HG03442 (cell line): ENCODE measurements around the gene MCM5.
"Not testable (repeated sequence)": the region's sequence is repeated elsewhere in the genome, so short reads cannot be mapped to it uniquely, and the experiment has no call there.

Experiments used
- ATAC-seq: cut with Tn5 transposase; IDR thresholded peaks from one replicate; pipeline ENCODE4 v1.9.1; 2021; ENCODE audit warnings: mild to moderate bottlenecking, moderate library complexity; ENCODE audit not compliant: unreplicated experiment

Gene MCM5

GRCh38 chr22:35467681-35468434, 67.9 kb downstream of the MCM5 start:
- no peak for ATAC-seq

GRCh38 chr22:35470903-35471321, 71.0 kb downstream of the MCM5 start:
- no peak for ATAC-seq

GRCh38 chr22:35471566-35471965, 71.6 kb downstream of the MCM5 start:
- not testable (repeated sequence) for ATAC-seq

- no peak for ATAC-seq
These were observed 72.5 kb downstream of the MCM5 start for GRCh38 chr22:35472488-35472887.

DNA sequence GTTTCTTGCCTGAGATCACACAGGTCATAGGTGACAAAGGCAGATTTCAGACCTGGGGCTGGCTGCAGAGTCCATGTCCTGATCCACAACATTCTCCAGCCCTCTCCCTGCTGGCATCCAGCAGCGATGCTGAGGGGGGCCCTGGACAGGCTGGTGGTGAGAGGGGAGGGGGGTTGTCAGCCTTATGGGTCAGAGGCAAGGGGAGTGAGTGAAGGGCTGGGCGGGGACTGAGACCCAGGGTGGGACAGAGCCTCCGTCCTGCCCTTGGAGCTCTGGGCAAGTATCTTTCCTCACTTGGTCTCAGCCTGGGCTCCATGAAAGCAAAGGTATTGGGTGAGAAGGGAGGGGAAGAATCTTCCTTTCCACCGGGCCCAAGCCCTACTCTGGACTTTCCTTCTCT, 74.0 kb downstream of the MCM5 start:
- no peak for ATAC-seq
